ENCODE data around the gene PRRC2A. TPM values are rescaled to one million over a fixed set of nuclear protein-coding genes. Genes with fewer than 3 reads are reported as not detected.

The PRRC2A gene
- polyA plus RNA-seq, 2 of the 4 experiments (the other 2 are of a cell fraction) = 28.0 to 61.1 TPM

- ATAC-seq (no peak), FAIRE-seq (no peak), DNase-seq (ENCODE audit: low read depth in 1 of 2, low spot score in 1 of 2) (no peak)
- ChIA-PET POLR2A (no interaction called here), CTCF (interaction anchor here (0.5 to 18.3 kb wide), 6 partner anchors 5 to 105 kb away, joined by 3 to 338 read pairs (median 6); partner anchors contain the start of genes ATP6V1G2, LST1, LTB and NCR3)
- Histone ChIP-seq H3K4me2 (no peak overlapping the region), H3K4me3 (no peak overlapping the region), H3K27ac (no peak overlapping the region), H3K4me1 (peaks cover 3% of the 10 kb centered on the region; the same call in 1 of the 3 replicates), H3K9me3 (no peaks in the 10 kb centered on the region)
- WGBS (ENCODE audit: missing lambda C conversion rate) = 66% methylated on average over 8 of the region's 9 CpGs
- TF ChIP-seq JUNB (IDR thresholded peaks at IDR 0.05) (no peak), ESRRA (IDR thresholded peaks at IDR 0.05; ENCODE audit: borderline replicate concordance, low read length) (no peak), MAFK (IDR thresholded peaks at IDR 0.05; ENCODE audit: partially characterized antibody) (no peak), CBX8 (IDR thresholded peaks at IDR 0.05) (no peak), RAD21 (conservative IDR thresholded peaks at IDR 0.05 in 1 of 2, IDR thresholded peaks at IDR 0.05 in 1 of 2) (no peak), ZSCAN20 (CRISPR knock-in tag; IDR thresholded peaks at IDR 0.05) (no peak), NFE2L2 (conservative IDR thresholded peaks at IDR 0.05; ENCODE audit: low read length) (no peak), CHD4 (IDR thresholded peaks at IDR 0.05; ENCODE audit: borderline replicate concordance) (no peak), KDM1A (IDR thresholded peaks at IDR 0.05; ENCODE audit: low read depth) (no peak), NR3C1 (IDR thresholded peaks at IDR 0.05) (no peak), GATA3 (IDR thresholded peaks at IDR 0.05; ENCODE audit: borderline replicate concordance) (no peak)
- TF ChIP-seq, protein P1, sequence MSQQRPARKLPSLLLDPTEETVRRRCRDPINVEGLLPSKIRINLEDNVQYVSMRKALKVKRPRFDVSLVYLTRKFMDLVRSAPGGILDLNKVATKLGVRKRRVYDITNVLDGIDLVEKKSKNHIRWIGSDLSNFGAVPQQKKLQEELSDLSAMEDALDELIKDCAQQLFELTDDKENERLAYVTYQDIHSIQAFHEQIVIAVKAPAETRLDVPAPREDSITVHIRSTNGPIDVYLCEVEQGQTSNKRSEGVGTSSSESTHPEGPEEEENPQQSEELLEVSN (IDR thresholded peaks at IDR 0.05; ENCODE audit: borderline replicate concordance, low read depth) = no peak
- TF ChIP-seq, protein P2, sequence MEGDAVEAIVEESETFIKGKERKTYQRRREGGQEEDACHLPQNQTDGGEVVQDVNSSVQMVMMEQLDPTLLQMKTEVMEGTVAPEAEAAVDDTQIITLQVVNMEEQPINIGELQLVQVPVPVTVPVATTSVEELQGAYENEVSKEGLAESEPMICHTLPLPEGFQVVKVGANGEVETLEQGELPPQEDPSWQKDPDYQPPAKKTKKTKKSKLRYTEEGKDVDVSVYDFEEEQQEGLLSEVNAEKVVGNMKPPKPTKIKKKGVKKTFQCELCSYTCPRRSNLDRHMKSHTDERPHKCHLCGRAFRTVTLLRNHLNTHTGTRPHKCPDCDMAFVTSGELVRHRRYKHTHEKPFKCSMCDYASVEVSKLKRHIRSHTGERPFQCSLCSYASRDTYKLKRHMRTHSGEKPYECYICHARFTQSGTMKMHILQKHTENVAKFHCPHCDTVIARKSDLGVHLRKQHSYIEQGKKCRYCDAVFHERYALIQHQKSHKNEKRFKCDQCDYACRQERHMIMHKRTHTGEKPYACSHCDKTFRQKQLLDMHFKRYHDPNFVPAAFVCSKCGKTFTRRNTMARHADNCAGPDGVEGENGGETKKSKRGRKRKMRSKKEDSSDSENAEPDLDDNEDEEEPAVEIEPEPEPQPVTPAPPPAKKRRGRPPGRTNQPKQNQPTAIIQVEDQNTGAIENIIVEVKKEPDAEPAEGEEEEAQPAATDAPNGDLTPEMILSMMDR (IDR thresholded peaks at IDR 0.05) = no peak
- TF ChIP-seq, protein P3, sequence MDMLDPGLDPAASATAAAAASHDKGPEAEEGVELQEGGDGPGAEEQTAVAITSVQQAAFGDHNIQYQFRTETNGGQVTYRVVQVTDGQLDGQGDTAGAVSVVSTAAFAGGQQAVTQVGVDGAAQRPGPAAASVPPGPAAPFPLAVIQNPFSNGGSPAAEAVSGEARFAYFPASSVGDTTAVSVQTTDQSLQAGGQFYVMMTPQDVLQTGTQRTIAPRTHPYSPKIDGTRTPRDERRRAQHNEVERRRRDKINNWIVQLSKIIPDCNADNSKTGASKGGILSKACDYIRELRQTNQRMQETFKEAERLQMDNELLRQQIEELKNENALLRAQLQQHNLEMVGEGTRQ (IDR thresholded peaks at IDR 0.05) = no peak
Measured at GRCh38 chr6:31586599-31587281, 33.8 kb upstream of the PRRC2A start.

DNA sequence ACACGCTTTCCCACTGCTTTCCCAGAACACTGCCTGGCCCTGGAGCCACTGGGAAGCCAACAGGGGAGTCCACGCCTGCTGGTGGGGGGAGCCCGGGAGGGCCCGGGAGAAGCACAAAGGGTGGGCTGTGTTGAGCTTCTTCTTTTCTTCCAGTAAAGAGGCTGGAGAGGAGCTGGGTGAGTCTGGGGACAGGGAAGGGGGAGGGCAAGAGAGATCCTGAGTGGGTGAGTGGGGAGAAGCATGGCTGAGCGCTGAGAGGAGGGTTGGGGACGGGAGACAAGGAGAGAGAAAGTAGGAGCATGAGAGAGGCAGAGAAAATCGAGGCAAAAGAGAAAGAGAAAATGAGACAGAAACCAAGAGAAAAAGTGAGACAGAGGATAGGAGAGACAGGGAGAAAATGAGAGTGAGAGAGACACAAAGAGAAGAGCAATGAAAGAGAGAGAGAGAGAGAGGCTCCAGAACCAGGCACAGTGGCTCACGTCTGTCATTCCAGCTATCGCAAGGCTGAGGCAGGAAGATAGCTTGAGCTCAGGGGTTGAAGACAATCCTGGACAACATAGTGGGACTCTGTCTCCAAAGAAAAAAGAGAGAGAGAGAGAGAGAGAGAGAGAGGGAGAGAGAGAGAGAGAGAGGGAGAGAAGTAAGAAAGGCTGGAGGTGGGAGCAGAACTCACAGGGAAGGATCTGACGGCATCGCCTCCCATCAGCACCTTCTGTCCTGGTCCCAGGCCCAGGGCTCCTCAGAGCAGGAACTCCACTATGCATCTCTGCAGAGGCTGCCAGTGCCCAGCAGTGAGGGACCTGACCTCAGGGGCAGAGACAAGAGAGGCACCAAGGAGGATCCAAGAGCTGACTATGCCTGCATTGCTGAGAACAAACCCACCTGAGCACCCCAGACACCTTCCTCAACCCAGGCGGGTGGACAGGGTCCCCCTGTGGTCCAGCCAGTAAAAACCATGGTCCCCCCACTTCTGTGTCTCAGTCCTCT is 32.4 kb upstream of the PRRC2A start:
- CTCF ChIA-PET = interaction anchor here (1.5 to 18.3 kb wide), 3 partner anchors 6 to 42 kb away, joined by 4 to 338 read pairs (median 338); partner anchors contain the start of genes ATP6V1G2, LST1, LTB and NCR3
- no peak for ATAC-seq
- WGBS (ENCODE audit: missing lambda C conversion rate) = 71% methylated on average over 8 of the region's 12 CpGs
- FAIRE-seq = no peak
- no peak overlapping the region for H3K4me3 ChIP-seq
- H3K4me2 ChIP-seq = no peak overlapping the region
- POLR2A ChIA-PET = no interaction called here
- H3K27ac ChIP-seq = no peak overlapping the region
- no peak for TF ChIP-seq ELK1 (IDR thresholded peaks at IDR 0.05; ENCODE audit: low read depth, low read length)
- no peaks in the 10 kb centered on the region for H3K4me1 ChIP-seq
- H3K9me3 ChIP-seq = no peaks in the 10 kb centered on the region
- no peak for DNase-seq (ENCODE audit: low read depth in 1 of 2, low spot score in 1 of 2)
